ENCODE measurements around the gene E2F2. TPM values are rescaled to one million over a fixed set of nuclear protein-coding genes. Genes with fewer than 3 reads are reported as not detected.

E2F2 gene
- total RNA-seq, 2 donors from 2014 or later: 8.2 to 32.9 TPM

DNA sequence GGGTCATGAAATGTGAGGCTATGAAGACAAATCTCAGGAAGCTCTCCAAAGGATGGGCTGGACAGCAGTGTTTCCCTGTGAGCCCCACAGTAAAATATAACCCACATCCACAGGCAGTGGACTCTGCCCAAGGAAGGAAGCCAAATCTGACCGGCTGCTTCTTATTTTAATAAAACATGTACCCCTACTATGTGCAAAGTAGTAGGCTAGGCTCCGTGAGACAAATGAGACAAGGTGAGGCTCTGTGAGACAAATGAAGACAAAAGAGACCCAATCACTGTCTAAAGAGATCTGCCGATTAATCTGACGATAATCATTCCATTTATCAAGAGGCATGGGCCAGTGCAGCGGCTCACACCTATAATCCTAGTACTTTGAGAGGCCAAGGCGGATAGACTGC lies 49.1 kb downstream of the E2F2 start:
- H3K27ac ChIP-seq: no peak overlapping the region
- H3K4me3 ChIP-seq: no peak overlapping the region
- DNase-seq: no peak
- TF ChIP-seq, protein P1, sequence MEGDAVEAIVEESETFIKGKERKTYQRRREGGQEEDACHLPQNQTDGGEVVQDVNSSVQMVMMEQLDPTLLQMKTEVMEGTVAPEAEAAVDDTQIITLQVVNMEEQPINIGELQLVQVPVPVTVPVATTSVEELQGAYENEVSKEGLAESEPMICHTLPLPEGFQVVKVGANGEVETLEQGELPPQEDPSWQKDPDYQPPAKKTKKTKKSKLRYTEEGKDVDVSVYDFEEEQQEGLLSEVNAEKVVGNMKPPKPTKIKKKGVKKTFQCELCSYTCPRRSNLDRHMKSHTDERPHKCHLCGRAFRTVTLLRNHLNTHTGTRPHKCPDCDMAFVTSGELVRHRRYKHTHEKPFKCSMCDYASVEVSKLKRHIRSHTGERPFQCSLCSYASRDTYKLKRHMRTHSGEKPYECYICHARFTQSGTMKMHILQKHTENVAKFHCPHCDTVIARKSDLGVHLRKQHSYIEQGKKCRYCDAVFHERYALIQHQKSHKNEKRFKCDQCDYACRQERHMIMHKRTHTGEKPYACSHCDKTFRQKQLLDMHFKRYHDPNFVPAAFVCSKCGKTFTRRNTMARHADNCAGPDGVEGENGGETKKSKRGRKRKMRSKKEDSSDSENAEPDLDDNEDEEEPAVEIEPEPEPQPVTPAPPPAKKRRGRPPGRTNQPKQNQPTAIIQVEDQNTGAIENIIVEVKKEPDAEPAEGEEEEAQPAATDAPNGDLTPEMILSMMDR (IDR thresholded peaks at IDR 0.05): no peak
- no peaks in the 10 kb centered on the region for H3K4me1 ChIP-seq
- no peaks in the 10 kb centered on the region for H3K36me3 ChIP-seq
- H3K27me3 ChIP-seq: no peaks in the 10 kb centered on the region
- intact Hi-C loops (cut with DNase I): loop anchor here (10.0 kb wide), 1 partner anchor 117 kb away; the partner anchor contains the start of gene ZNF436
- no peak overlapping the region for H3K9ac ChIP-seq (ENCODE audit: low read depth in 2 of 2, low read length in 2 of 2)
- H3K9me3 ChIP-seq: no peaks in the 10 kb centered on the region

DNA sequence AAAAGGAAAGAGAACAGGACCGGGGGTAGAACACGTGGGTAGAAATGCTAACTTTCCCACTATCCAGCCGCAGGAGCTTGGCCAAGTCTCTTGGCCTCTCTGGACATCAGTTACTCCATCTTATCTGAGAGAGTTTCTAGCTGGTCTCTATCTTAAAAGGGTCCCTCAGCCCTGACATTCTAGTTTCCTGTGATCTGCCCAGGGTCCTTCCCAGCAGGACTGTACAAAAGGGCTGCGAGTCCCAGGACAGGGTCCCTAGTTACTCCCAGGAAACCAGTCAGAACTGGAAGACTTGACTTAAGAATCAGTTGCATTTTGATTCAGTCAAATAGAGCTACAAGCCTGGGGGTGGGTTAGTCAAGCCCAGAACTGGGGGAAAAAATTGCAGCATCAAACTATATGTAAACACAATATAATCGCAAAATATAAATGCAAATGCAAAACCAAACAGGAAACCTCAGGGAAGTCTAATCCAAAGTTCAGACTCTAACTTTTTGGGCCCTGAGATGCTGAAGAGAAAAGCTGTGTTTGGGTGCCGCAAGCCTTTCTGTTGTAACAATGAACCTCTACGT lies 49.9 kb downstream of the E2F2 start:
- intact Hi-C loops (cut with DNase I): loop anchor here (10.0 kb wide), 1 partner anchor 116 kb away; the partner anchor contains the start of gene ZNF436
- DNase-seq: no peak
- TF ChIP-seq, protein P1 (IDR thresholded peaks at IDR 0.05): no peak
- Histone ChIP-seq H3K9ac (ENCODE audit: low read depth in 2 of 2, low read length in 2 of 2) (no peak overlapping the region), H3K27me3 (no peaks in the 10 kb centered on the region), H3K4me1 (no peaks in the 10 kb centered on the region), H3K4me3 (no peak overlapping the region), H3K27ac (no peak overlapping the region), H3K36me3 (no peaks in the 10 kb centered on the region), H3K9me3 (no peaks in the 10 kb centered on the region)

DNA sequence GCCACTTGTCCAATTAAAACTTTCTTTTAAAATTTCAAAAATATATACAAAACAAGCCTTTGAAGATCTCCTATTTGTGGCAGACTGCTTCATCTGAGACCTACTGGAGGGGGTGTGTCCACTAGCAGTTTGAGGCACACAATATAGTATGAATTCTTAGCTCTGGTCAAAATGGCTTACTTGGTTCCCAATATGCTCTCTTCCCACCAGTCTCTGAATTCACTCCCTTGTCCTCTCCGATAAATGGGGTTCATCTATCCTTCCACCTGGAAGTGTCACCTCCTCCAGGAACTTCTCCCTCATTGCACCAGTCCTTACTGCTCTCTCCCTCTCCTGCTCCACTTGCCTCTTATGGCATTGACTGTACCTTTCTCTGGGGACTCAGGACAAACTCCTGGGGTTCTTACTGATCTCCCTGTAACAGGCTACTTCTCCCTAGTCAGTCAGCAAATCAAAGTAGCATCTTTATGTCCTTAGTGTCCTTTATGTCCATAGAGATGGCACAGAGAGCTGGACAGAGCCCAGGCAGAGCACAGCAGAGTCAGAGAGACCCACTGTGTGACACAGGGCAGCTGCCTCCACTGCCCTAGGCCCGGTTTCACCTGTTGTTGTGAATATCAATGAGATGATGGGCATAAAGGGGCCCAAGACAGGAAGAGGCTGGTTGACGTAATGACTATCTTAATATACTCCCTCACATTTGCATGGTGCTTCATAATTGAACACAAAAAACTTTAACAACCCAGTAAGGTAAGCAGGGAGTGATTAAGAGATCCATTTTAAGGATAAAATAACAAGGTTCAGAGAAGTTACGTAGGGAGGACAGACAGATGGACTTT lies 50.6 kb downstream of the E2F2 start:
- Histone ChIP-seq H3K9me3 (no peaks in the 10 kb centered on the region), H3K27me3 (no peaks in the 10 kb centered on the region), H3K4me3 (no peak overlapping the region), H3K9ac (ENCODE audit: low read depth in 2 of 2, low read length in 2 of 2) (no peak overlapping the region), H3K27ac (no peak overlapping the region), H3K36me3 (no peaks in the 10 kb centered on the region), H3K4me1 (no peaks in the 10 kb centered on the region)
- intact Hi-C loops (cut with DNase I): loop anchor here (10.0 kb wide), 1 partner anchor 116 kb away; the partner anchor contains the start of gene ZNF436
- TF ChIP-seq, protein P1 (IDR thresholded peaks at IDR 0.05): no peak
- no peak for DNase-seq

DNA sequence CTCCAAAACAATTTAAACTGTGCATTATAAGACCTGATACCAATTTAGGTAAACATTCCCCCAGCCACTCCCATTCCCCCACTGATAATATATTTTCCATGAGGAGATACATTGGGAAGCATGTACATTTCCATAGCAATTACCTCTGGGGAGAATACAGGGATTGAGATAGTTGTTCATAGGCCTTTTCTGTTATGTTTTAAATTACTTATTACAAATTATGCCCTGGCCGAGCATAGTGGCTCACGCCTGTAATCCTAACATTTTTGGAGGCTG lies 51.4 kb downstream of the E2F2 start:
- TF ChIP-seq, protein P1 (IDR thresholded peaks at IDR 0.05): no peak
- H3K27ac ChIP-seq: no peak overlapping the region
- H3K27me3 ChIP-seq: no peaks in the 10 kb centered on the region
- no peak overlapping the region for H3K9ac ChIP-seq (ENCODE audit: low read depth in 2 of 2, low read length in 2 of 2)
- no peaks in the 10 kb centered on the region for H3K36me3 ChIP-seq
- no peak overlapping the region for H3K4me3 ChIP-seq
- intact Hi-C loops (cut with DNase I): no loop called here
- no peaks in the 10 kb centered on the region for H3K9me3 ChIP-seq
- no peaks in the 10 kb centered on the region for H3K4me1 ChIP-seq
- DNase-seq: no peak

DNA sequence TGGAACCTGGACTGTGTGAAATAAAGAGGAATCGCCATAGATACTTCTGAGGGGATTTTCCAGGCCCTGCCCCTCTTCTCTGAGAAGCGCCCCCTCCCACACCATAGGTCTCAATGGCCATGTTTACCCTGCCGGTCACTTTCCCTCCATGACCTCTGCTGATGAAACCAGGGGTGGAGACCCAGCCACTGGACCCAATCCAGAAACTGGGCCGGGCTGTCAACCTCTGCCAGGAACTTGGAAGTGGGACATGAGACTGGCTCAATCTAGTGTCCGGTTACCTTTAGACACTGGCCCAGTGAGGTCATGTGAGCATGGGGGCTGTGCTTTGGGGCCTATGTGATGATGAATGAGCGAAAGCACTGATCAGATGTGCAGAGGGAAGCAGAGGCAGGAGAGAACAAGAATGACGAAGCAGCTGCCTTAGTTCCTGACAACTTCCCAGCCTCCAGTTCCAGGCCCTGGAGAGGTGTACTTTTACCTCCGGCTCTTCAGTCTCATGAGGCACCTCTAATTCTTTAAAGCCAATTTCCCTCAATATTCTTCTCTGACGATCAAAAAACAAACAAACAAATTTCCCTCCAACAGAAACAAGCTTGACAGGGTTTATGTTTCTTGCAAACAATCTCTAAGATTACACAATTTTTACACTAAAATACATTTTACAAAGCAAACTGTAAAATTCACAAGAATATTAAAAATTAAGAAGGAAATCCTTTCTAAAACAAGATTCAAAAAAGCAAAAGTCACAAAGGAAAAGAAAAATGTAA lies 52.0 kb downstream of the E2F2 start:
- TF ChIP-seq, protein P1 (IDR thresholded peaks at IDR 0.05): no peak
- H3K36me3 ChIP-seq: no peaks in the 10 kb centered on the region
- H3K9me3 ChIP-seq: no peaks in the 10 kb centered on the region
- H3K9ac ChIP-seq (ENCODE audit: low read depth in 2 of 2, low read length in 2 of 2): no peak overlapping the region
- intact Hi-C loops (cut with DNase I): no loop called here
- H3K27ac ChIP-seq: no peak overlapping the region
- H3K4me1 ChIP-seq: no peaks in the 10 kb centered on the region
- no peak overlapping the region for H3K4me3 ChIP-seq
- peak; percentile 56 for DNase-seq
- no peaks in the 10 kb centered on the region for H3K27me3 ChIP-seq

Measured in colonic mucosa (tissue), 4 donors.